CD4-positive, alpha-beta memory T cell (primary cell): Measurements from ENCODE around the gene MAGI2. TPM values are rescaled to one million over a fixed set of nuclear protein-coding genes. Genes with fewer than 3 reads are reported as not detected.

ENCODE experiments used
- CTCF ChIA-PET: fragments of 350-600 bp; sonication (Branson Sonifier 250); formaldehyde crosslinking; loops from one replicate; lab custom pipeline; 2021; ENCODE audit warnings: inconsistent platforms; ENCODE audit not compliant: partially characterized antibody; lab: Charles Lee
- POLR2A ChIA-PET: fragments of 350-600 bp; sonication (Branson Sonifier 250); formaldehyde crosslinking; loops from one replicate; lab custom pipeline; 2021; ENCODE audit not compliant: partially characterized antibody; lab: Charles Lee
- DNase-seq, 5 donors: peaks; one replicate each; pipeline versions ENCODE4 v3.0.0 to v3.0.0-alpha.2; 2020 to 2022; ENCODE audit warnings: mixed read lengths in 1 of 5
- H3K27ac ChIP-seq: one replicate; pipeline ENCODE4 v1.7.0; 2013; ENCODE audit warnings: low read depth, low read length
- H3K27me3 ChIP-seq: 2 replicates; pipeline ENCODE4 v1.7.0; 2013; ENCODE audit warnings: mild to moderate bottlenecking, low read length, moderate library complexity; ENCODE audit not compliant: insufficient read depth
- H3K36me3 ChIP-seq: 2 replicates; pipeline ENCODE4 v1.7.0; 2013; ENCODE audit warnings: mild to moderate bottlenecking, low read length, moderate library complexity; ENCODE audit not compliant: insufficient read depth
- H3K4me1 ChIP-seq: 2 replicates; pipeline ENCODE4 v1.7.0; 2013; ENCODE audit warnings: mild to moderate bottlenecking, low read length, moderate library complexity; ENCODE audit not compliant: insufficient read depth
- H3K4me3 ChIP-seq, 2 donors: one replicate each; pipeline ENCODE4 v1.7.0; 2013; ENCODE audit warnings: low read length in 2 of 2, mild to moderate bottlenecking in 1 of 2
- H3K9me3 ChIP-seq, 2 donors: one replicate each; pipeline ENCODE4 v1.7.0; 2013; ENCODE audit warnings: low read length in 2 of 2, control low read depth in 1 of 2; ENCODE audit not compliant: control insufficient read depth in 1 of 2
- H3K27ac Mint-ChIP-seq, 7 donors: one replicate each; pipeline ENCODE4 v1.8.0; 2020 to 2021; ENCODE audit warnings: mixed read lengths in 7 of 7, mild to moderate bottlenecking in 6 of 7, inconsistent platforms in 3 of 7, moderate library complexity in 3 of 7
- H3K27me3 Mint-ChIP-seq, 2 donors: one replicate each; pipeline ENCODE4 v1.8.0; 2020 to 2021; ENCODE audit warnings: mixed read lengths in 2 of 2
- H3K36me3 Mint-ChIP-seq, 2 donors: one replicate each; pipeline ENCODE4 v1.8.0; 2020 to 2021; ENCODE audit warnings: mixed read lengths in 2 of 2, inconsistent platforms in 1 of 2, mild to moderate bottlenecking in 1 of 2
- H3K4me1 Mint-ChIP-seq, 4 donors: one replicate each; pipeline ENCODE4 v1.8.0; 2020 to 2021; ENCODE audit warnings: mixed read lengths in 4 of 4, mild to moderate bottlenecking in 1 of 4
- H3K4me3 Mint-ChIP-seq, 8 donors: one replicate each; pipeline ENCODE4 v1.8.0; 2020 to 2021; ENCODE audit warnings: mixed read lengths in 8 of 8, mild to moderate bottlenecking in 7 of 8, moderate library complexity in 6 of 8, inconsistent platforms in 3 of 8
- H3K9me3 Mint-ChIP-seq, 8 donors: one replicate each; pipeline ENCODE4 v1.8.0; 2020 to 2021; ENCODE audit warnings: mixed read lengths in 8 of 8, mild to moderate bottlenecking in 5 of 8, inconsistent platforms in 3 of 8, moderate library complexity in 1 of 8
- intact Hi-C: fragments of 100-400 bp; cut with micrococcal nuclease; formaldehyde crosslinking; loops from one replicate; pipeline ENCODE4 v1.15.1; 2023
- polyA plus RNA-seq, 2 donors: library from polyadenylated mRNA; unstranded; fragments of 300-500 nt; fragmentation: Illumina TruSeq; gene quantifications; one replicate each; pipeline ENCODE4 v1.2.3, GENCODE V29; 2021
- total RNA-seq, 2 experiments: library from RNA; stranded (reverse); gene quantifications; one replicate each; pipeline ENCODE4 v1.2.3, GENCODE V29; 2021

The MAGI2 gene
- total and polyA plus RNA-seq, 4 experiments from 2014 or later, result 0.23 to 0.25 TPM; not detected in 2

DNA sequence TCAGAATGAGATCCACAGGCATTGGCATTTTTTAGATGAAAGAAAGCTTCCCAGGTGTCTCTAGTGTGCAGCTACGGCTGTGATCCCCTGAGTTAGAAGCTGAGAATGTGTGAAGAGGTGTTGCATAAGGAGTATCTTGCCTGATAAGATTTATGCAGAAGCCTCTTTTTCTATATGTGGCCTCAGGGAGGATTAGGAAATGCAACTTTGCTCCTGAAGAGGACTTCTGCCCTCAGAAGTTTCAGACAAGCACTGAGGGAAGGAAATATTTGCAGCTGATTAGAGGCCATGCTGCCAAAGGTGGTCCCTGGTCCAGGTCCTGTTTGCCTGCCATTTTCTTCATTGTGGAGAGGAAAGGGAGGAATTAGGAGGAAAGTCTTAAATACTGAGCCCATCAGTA is 1103.1 kb downstream of the MAGI2 start:
- DNase-seq, result no peak
- Mint-ChIP-seq H3K27me3 (peaks cover 2% of the 10 kb centered on the region in 2 donors), H3K4me3 (no peak overlapping the region), H3K36me3 (no peaks in the 10 kb centered on the region), H3K27ac (no peak overlapping the region), H3K9me3 (peaks cover 0 to 2% (median 0%) of the 10 kb centered on the region in 8 donors), H3K4me1 (no peaks in the 10 kb centered on the region)
- H3K4me1 ChIP-seq, result no peaks in the 10 kb centered on the region
- intact Hi-C loops, result no loop called here
- H3K36me3 ChIP-seq, result no peaks in the 10 kb centered on the region
- ChIA-PET POLR2A (no interaction called here), CTCF (interaction anchor here (1.2 kb wide), 1 partner anchor 14 kb away, joined by 4 read pairs; no protein-coding TSS in a partner anchor)
- no peaks in the 10 kb centered on the region for H3K9me3 ChIP-seq
- H3K27me3 ChIP-seq, result no peaks in the 10 kb centered on the region
- no peak overlapping the region for H3K4me3 ChIP-seq
- no peak overlapping the region for H3K27ac ChIP-seq

DNA sequence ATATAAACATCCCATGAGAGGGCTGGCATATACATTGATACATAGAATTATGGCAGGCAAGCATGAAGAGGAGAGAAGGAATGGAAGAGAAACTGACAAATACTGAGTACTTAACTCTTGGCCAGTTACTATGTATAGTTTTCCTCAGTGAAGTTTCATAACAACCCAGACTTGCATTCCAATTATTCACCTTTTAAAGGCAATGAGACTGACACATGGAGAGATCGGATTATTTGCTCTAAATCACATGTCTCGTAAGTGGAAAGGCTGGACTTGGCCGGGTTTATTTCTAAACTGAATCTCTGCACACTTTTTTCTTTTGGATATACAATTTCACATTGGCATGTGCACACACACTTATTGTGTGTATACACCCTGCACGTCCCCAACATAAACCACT is 1106.6 kb downstream of the MAGI2 start:
- H3K9me3 Mint-ChIP-seq, result no peaks in the 10 kb centered on the region
- H3K36me3 Mint-ChIP-seq, result no peaks in the 10 kb centered on the region
- H3K4me3 Mint-ChIP-seq, result no peak overlapping the region
- no peak overlapping the region for H3K27ac Mint-ChIP-seq
- no peak overlapping the region for H3K27ac ChIP-seq
- ChIA-PET POLR2A (no interaction called here), CTCF (no interaction called here)
- no peaks in the 10 kb centered on the region for H3K4me1 ChIP-seq
- H3K4me3 ChIP-seq, result no peak overlapping the region
- no peaks in the 10 kb centered on the region for H3K4me1 Mint-ChIP-seq
- H3K27me3 Mint-ChIP-seq, result no peaks in the 10 kb centered on the region
- no peaks in the 10 kb centered on the region for H3K9me3 ChIP-seq
- intact Hi-C loops, result no loop called here
- H3K36me3 ChIP-seq, result no peaks in the 10 kb centered on the region
- DNase-seq, result no peak
- no peaks in the 10 kb centered on the region for H3K27me3 ChIP-seq

DNA sequence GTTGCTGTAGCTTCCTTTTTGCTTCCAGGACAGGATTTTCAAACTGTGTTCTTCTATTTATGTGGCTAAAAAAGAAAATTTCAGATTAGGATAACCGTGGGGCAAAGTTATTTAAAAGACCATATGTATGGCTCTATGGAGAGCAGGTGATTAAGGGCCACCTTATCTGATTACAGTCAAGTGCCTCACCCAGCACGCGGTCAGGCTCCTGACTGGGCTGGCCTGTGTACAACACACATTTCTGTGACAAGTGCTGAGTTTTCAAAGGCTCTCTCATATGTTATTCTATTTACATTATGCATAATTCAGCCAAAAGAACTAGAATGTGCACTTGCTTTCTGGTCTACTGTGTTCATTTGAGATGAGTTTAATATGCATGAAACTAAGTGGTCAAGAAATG is 1107.5 kb downstream of the MAGI2 start:
- H3K27ac ChIP-seq, result no peak overlapping the region
- Mint-ChIP-seq H3K9me3 (peaks cover 0 to 1% (median 0%) of the 10 kb centered on the region in 8 donors), H3K36me3 (no peaks in the 10 kb centered on the region), H3K27me3 (peaks cover 0 to 1% of the 10 kb centered on the region in 2 donors), H3K27ac (no peak overlapping the region), H3K4me1 (no peaks in the 10 kb centered on the region), H3K4me3 (no peak overlapping the region)
- no peaks in the 10 kb centered on the region for H3K36me3 ChIP-seq
- ChIA-PET CTCF (no interaction called here), POLR2A (no interaction called here)
- H3K9me3 ChIP-seq, result no peaks in the 10 kb centered on the region
- H3K4me1 ChIP-seq, result no peaks in the 10 kb centered on the region
- no peak for DNase-seq
- H3K27me3 ChIP-seq, result no peaks in the 10 kb centered on the region
- no peak overlapping the region for H3K4me3 ChIP-seq
- intact Hi-C loops, result no loop called here

DNA sequence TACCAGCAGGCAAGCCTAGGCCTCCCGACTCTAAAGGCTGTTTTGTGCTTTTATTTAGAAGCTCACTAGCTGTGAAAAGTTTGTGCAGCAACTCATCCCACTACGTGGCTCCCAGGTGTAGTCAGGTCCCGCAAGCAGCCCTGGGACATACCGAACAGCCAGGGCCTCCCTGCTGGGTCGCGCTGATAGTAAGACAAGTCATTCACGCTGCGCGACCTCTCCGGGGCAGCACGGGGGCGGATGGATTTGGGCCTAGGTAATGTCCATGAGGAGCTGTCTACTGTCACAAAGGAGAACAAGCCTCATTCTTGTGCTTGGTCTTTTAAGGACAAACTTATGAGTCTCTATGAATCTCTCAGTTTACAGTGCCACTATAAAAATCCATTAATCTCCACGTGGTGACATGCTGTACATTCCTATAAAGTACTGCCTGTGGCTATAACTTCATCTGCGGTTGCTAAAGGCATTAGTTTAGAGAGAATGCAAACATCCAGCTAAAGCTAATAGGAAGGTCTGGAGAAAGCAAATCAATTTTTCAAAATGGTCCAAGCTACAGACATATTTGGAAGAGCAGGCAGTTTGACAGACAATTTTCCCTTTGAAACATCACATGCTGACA is 1108.1 kb downstream of the MAGI2 start:
- no peak overlapping the region for H3K27ac Mint-ChIP-seq
- DNase-seq, result peak in 1 of 5 donors; percentile 32
- H3K27me3 Mint-ChIP-seq, result peaks cover 0 to 3% of the 10 kb centered on the region in 2 donors
- intact Hi-C loops, result no loop called here
- Histone ChIP-seq H3K36me3 (no peaks in the 10 kb centered on the region), H3K27me3 (no peaks in the 10 kb centered on the region), H3K4me3 (no peak overlapping the region), H3K9me3 (no peaks in the 10 kb centered on the region), H3K27ac (no peak overlapping the region), H3K4me1 (no peaks in the 10 kb centered on the region)
- no peak overlapping the region for H3K4me3 Mint-ChIP-seq
- CTCF ChIA-PET, result no interaction called here
- H3K36me3 Mint-ChIP-seq, result no peaks in the 10 kb centered on the region
- no peaks in the 10 kb centered on the region for H3K4me1 Mint-ChIP-seq
- peaks cover 0 to 2% (median 0%) of the 10 kb centered on the region in 8 donors for H3K9me3 Mint-ChIP-seq
- POLR2A ChIA-PET, result no interaction called here

DNA sequence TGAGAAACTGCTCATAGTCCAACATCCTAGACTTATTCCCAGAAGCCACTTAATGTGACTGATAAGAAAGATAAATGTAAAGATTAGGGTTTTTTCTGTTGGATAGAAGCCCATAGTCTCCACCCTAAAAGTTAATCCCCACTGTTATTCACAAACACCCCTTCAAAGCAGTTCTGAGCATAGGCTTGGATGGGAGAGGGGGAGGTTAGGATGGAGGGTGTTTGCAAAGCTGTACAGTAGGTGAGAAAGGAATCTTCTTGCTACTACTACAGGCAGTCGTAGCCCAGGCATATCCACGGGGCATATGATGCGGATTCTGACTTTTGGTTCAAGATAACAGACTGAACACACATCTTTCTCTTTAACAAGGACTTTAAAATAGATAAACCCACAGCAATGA is 1119.0 kb downstream of the MAGI2 start:
- H3K4me1 Mint-ChIP-seq, result no peaks in the 10 kb centered on the region
- no peak overlapping the region for H3K27ac ChIP-seq
- no peaks in the 10 kb centered on the region for H3K36me3 ChIP-seq
- no peaks in the 10 kb centered on the region for H3K36me3 Mint-ChIP-seq
- intact Hi-C loops, result no loop called here
- H3K4me3 Mint-ChIP-seq, result no peak overlapping the region
- H3K9me3 Mint-ChIP-seq, result peaks cover 0 to 2% (median 0%) of the 10 kb centered on the region in 8 donors
- ChIA-PET POLR2A (no interaction called here), CTCF (no interaction called here)
- no peaks in the 10 kb centered on the region for H3K4me1 ChIP-seq
- no peak for DNase-seq
- no peaks in the 10 kb centered on the region for H3K9me3 ChIP-seq
- peaks cover 0 to 6% of the 10 kb centered on the region in 2 donors for H3K27me3 Mint-ChIP-seq
- no peaks in the 10 kb centered on the region for H3K27me3 ChIP-seq
- no peak overlapping the region for H3K4me3 ChIP-seq
- no peak overlapping the region for H3K27ac Mint-ChIP-seq

DNA sequence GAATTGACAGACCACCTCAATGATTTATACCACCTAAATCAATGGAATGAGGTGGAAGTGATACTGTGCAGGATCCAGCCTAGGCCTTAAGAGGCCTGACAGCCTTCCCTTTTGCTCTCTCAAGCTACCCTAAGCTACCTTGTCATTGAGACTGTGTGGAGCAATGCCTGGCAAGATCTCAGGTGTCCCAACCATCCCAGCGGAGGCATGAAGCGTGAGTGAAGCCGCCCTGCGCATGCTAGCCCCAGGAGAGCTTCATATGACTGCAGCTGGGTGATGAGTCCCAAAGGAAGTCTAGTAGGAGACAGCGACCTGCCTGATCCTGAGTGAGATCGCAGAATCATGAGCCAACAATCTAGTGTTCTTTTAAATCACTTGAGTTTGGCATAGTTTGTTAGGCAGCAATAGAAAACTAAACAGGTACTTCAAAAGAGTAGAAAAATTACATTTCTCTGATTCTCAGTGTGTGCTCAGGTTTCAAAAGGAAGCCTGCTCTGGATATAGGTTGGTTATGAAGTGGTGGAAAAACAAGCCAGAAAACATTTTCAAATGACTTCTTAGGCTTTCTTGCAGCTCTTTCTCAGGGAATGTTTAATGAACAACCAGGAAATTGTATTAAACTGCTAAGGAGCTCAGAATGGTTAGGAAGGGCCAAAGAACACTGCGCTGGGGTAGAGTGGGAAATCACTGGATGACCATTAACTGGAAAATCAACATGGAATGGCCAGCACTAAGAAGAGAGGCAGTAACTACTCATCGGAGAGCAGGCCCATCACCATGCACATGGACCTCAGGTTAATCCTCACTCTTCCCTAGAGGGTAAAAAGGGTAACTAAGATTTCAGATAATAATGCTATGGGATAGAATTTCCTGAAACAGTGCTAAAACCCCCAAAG is 1119.7 kb downstream of the MAGI2 start:
- no peaks in the 10 kb centered on the region for H3K4me1 Mint-ChIP-seq

DNA sequence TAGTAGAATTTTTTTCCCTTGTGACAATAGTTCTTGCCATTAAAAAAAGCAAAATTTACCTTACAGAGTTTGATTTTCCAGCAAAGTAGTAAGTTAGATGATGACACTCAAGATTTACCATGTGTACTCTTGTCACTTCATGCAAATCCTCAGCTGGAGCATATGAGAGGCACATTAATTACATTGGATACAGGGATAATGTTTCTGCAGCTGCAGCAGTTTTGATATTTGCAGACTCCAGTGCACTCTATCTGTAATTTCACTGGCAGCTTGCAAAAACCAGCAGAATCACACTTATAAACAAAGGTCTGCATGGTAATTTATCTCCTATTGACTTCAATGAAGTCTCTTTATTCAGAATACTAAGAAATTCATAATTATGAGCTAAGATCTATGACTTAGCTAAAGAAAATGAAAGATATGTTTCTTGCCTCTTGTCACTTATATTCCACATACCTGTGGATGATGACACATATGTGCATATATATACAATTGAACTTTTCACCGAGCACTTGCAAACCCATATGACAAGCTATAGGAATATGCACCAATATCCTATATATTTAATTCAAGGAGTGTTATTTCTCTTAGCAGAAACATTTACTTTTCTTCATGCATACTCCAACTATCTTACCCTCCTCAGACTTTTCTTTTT is 1124.3 kb downstream of the MAGI2 start:
- no peak overlapping the region for H3K27ac ChIP-seq
- Mint-ChIP-seq H3K27me3 (peaks cover 0 to 4% of the 10 kb centered on the region in 2 donors), H3K4me3 (no peak overlapping the region), H3K9me3 (peaks cover 0 to 2% (median 0%) of the 10 kb centered on the region in 8 donors), H3K4me1 (no peaks in the 10 kb centered on the region), H3K36me3 (no peaks in the 10 kb centered on the region), H3K27ac (no peak overlapping the region)
- no peaks in the 10 kb centered on the region for H3K36me3 ChIP-seq
- DNase-seq, result no peak
- H3K4me1 ChIP-seq, result no peaks in the 10 kb centered on the region
- H3K9me3 ChIP-seq, result no peaks in the 10 kb centered on the region
- CTCF ChIA-PET, result no interaction called here
- POLR2A ChIA-PET, result no interaction called here
- intact Hi-C loops, result no loop called here
- H3K27me3 ChIP-seq, result no peaks in the 10 kb centered on the region
- no peak overlapping the region for H3K4me3 ChIP-seq

More for the DNA sequence above, 1119.7 kb downstream of the MAGI2 start:
- no peaks in the 10 kb centered on the region for H3K4me1 ChIP-seq
- CTCF ChIA-PET, result no interaction called here
- H3K27me3 Mint-ChIP-seq, result peaks cover 0 to 4% of the 10 kb centered on the region in 2 donors
- peaks cover 0 to 2% (median 0%) of the 10 kb centered on the region in 8 donors for H3K9me3 Mint-ChIP-seq
- H3K4me3 ChIP-seq, result no peak overlapping the region
- no peak overlapping the region for H3K27ac ChIP-seq
- no peaks in the 10 kb centered on the region for H3K36me3 ChIP-seq
- POLR2A ChIA-PET, result no interaction called here
- intact Hi-C loops, result no loop called here
- DNase-seq, result no peak
- no peaks in the 10 kb centered on the region for H3K36me3 Mint-ChIP-seq
- no peaks in the 10 kb centered on the region for H3K27me3 ChIP-seq
- H3K9me3 ChIP-seq, result no peaks in the 10 kb centered on the region
- H3K27ac Mint-ChIP-seq, result no peak overlapping the region
- no peak overlapping the region for H3K4me3 Mint-ChIP-seq
